Central memory CD4-positive, alpha-beta T cell (primary cell): ENCODE results near the gene TMEM185B.
"Not testable (repeated sequence)": the region's sequence is repeated elsewhere in the genome, so short reads cannot be mapped to it uniquely, and the experiment has no call there.

Source experiments
- DNase-seq: peaks from one replicate; pipeline ENCODE4 v3.0.0; 2022

TMEM185B gene

GRCh38 chr2:120204945-120205670 is 18.1 kb downstream of the TMEM185B start:
- no peak for DNase-seq

DNA sequence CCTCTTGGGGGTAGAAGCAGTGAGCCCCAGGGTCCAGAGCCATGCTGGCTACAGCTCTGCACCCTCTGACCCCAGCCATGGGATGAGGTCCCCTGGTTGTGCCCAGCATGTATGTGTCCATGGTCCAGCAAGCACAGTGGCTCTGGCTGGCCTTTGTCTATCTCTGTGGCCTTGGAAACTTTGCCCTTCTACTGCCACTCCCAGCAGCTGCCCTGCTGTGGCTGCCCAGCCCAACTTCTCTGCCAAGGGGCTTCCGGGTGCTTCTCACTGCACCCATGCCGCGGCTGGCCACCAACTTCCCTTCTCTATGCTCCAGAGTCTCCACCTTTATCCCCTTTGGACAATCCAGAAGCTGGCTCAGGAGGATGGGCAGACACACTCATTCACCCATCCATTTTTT is 18.8 kb downstream of the TMEM185B start:
- DNase-seq: no peak

DNA sequence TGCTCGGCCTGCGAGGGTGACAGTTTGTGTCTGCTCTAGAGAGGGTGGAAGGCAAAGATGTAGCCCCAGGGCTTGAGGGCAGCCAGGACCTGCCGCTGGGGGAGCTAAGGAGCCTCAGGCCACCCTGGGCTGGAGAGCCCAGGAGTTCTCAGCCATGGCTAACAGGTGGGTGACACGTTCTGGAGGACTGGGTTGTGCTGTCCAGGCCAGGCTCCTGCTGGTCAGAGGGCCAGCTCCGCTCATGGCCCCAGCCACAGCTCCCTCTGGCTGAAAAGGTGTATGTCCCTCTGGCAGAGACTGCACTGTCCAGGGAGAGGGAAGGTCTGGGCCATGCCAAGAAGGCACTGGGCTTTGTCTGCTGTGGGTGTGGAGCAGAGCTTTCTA is 19.2 kb downstream of the TMEM185B start:
- DNase-seq: no peak

- DNase-seq: no peak
Measured at GRCh38 chr2:120203251-120204021, 19.8 kb downstream of the TMEM185B start.

DNA sequence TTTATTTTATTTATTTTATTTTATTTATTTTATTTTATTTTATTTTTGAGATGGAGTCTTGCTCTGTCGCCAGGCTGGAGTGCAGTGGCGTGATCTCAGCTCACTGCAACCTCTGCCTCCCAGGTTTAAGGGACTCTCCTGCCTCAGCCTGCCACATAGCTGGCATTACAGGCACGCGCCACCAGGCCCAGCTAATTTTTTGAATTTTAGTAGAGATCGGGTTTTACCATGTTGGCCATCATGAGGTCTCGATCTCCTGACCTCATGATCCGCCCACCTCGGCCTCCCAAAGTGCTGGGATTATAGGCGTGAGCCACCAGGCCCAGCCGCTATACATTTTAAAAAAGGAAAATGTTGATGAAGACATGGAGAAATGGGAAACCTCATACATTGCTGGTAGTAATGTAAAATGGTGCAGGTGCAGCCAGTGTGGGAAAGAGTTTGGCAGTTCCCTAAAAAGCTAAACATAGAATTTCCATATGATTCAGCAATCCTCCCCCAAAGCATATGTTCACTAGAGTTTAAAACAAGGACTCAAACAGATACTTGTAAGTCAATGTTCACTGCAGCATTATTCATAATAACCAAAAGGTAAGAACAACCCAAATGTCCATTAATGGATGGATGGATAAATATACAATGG is 23.3 kb downstream of the TMEM185B start:
- not testable (repeated sequence) for DNase-seq

DNA sequence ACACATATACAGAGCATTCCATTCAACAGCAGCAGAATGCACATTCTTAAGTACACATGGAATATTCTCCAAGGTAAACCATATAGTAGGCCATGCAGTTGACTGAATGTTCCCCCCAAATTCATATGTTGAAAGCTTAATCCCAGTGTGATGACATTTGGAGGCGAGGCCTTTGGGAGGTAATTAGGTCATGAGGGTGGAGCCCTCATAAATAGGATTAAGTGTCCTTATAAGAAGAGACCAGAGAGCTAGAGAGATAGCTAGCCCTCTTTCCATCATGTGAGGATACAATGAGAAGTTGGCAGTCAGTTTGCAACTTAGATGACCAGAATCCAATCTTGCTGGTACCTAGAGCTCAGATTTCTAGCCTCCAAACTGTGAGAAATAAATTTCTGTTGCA is 27.6 kb downstream of the TMEM185B start:
- no peak for DNase-seq

GRCh38 chr2:120192280-120192679 is 30.9 kb downstream of the TMEM185B start:
- no peak for DNase-seq

- DNase-seq: no peak
Measured at GRCh38 chr2:120189189-120189588, 34.0 kb downstream of the TMEM185B start.

DNA sequence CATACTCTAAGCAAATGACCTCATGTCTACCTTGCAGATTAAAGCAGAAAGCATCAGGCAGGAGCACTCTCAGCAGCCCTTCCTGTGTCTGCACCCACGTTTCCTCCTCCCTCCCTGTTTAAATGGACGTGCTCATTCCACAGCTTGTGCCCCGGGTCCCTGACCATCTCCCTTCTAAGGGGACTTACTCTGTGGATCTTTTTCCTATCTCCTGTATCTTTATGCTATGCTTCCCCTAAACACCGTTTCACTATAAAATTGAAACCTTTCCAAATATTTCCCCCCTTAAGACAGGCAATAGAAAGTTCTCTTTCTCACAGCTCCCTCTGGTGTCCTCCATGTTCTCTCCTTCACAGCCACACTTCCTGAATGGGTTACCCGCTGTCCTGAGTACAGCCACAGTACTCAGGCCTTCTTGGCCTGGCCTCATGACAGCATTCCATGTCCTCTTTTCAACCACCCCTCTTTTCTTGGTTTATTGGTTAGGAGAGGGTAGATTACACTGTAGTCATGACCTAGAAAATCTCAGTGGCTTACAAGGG is 41.1 kb downstream of the TMEM185B start:
- no peak for DNase-seq

- no peak for DNase-seq
Measured at GRCh38 chr2:120180066-120180465, 43.1 kb downstream of the TMEM185B start.

- no peak for DNase-seq
Measured at GRCh38 chr2:120179396-120179795, 43.8 kb downstream of the TMEM185B start.

- DNase-seq: no peak
Measured at GRCh38 chr2:120177973-120178372, 45.2 kb downstream of the TMEM185B start.

DNA sequence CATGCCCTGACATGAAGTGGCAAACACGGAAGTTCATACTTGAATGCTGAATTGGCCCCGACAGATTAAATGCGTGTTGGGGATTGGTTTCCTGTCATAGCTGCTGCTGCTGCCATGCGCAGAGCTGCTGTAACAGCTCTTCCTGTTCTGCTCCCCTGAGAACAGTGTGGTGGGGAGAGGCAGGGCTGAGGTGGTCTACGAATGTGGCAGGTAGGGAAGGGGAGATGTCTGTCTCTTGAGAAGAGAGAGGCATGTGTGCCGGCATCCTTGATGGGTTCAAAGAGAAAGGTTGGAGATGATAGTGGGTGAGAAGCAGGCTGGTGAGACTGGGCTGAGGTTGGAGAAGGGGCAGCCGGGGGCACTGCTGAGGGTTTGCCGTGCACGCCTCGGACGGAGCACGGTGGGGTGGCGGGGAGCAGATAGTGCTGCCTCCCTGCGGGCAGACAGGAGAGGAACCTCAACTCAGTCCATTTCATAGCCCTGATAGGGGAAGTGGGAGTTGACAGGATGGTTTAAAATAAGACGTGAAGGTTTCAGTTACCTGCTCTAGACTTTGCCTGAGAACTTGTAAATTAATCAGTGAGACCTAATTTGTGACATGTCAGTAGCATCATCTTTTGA is 46.1 kb downstream of the TMEM185B start:
- DNase-seq: peak; percentile 86

DNA sequence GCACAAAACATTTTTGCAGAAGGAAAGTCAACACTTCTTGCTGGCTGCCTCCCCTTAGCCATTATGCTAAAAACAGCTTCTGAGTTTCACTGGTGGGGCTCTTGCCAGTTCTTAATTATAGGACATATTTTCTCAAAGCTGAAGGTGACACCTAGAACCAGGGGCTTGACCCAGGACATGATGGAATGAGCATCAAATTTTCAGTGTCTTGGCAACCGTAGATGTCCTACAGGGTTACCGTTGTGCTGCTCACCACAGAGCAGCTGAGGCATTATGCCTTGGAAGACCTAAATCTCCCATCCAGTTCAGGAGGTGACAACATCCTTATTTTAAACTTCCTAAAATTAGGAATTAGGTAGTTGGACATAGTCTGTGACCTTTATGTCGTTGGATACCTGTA is 46.7 kb downstream of the TMEM185B start:
- DNase-seq: no peak

GRCh38 chr2:120174963-120175581 is 48.1 kb downstream of the TMEM185B start:
- peak; percentile 40 for DNase-seq
